Eye (tissue), 1 donor: ENCODE results near the gene KCNB1.

Source experiments
- DNase-seq: peaks from one replicate; pipeline ENCODE4 v3.0.0-alpha.2; 2015

The KCNB1 gene

GRCh38 chr20:49408509-49409104, 73.9 kb downstream of the KCNB1 start:
- no peak for DNase-seq

GRCh38 chr20:49406666-49407065, 75.8 kb downstream of the KCNB1 start:
- DNase-seq = no peak

GRCh38 chr20:49405696-49406095, 76.8 kb downstream of the KCNB1 start:
- DNase-seq = no peak

GRCh38 chr20:49405062-49405683, 77.3 kb downstream of the KCNB1 start:
- DNase-seq = no peak

GRCh38 chr20:49404461-49404860, 78.0 kb downstream of the KCNB1 start:
- DNase-seq = no peak

GRCh38 chr20:49403911-49404310, 78.6 kb downstream of the KCNB1 start:
- DNase-seq = no peak

GRCh38 chr20:49403012-49403411, 79.5 kb downstream of the KCNB1 start:
- DNase-seq = no peak

- DNase-seq = peak; percentile 29
Observed at GRCh38 chr20:49400904-49401303, 81.6 kb downstream of the KCNB1 start.

GRCh38 chr20:49400410-49400809, 82.1 kb downstream of the KCNB1 start:
- DNase-seq = no peak

- DNase-seq = no peak
Observed at GRCh38 chr20:49399329-49399728, 83.1 kb downstream of the KCNB1 start.

GRCh38 chr20:49398401-49399144, 83.9 kb downstream of the KCNB1 start:
- no peak for DNase-seq

- DNase-seq = no peak
Observed at GRCh38 chr20:49397525-49397924, 84.9 kb downstream of the KCNB1 start.

GRCh38 chr20:49396230-49396629, 86.2 kb downstream of the KCNB1 start:
- no peak for DNase-seq

- no peak for DNase-seq
Observed at GRCh38 chr20:49395659-49396058, 86.8 kb downstream of the KCNB1 start.

- DNase-seq = no peak
Observed at GRCh38 chr20:49395183-49395582, 87.3 kb downstream of the KCNB1 start.

GRCh38 chr20:49394757-49395156, 87.7 kb downstream of the KCNB1 start:
- DNase-seq = no peak

GRCh38 chr20:49394264-49394663, 88.2 kb downstream of the KCNB1 start:
- no peak for DNase-seq

- DNase-seq = no peak
Observed at GRCh38 chr20:49393803-49394202, 88.7 kb downstream of the KCNB1 start.

GRCh38 chr20:49392745-49393144, 89.7 kb downstream of the KCNB1 start:
- DNase-seq = peak; percentile 29

GRCh38 chr20:49391404-49392245, 90.8 kb downstream of the KCNB1 start:
- DNase-seq = no peak

- DNase-seq = no peak
Observed at GRCh38 chr20:49389854-49390253, 92.6 kb downstream of the KCNB1 start.

- DNase-seq = no peak
Observed at GRCh38 chr20:49388744-49389143, 93.7 kb downstream of the KCNB1 start.

GRCh38 chr20:49387581-49387939, 94.9 kb downstream of the KCNB1 start:
- no peak for DNase-seq
